GM12878 (cell line): ENCODE measurements around the gene PLEKHM3. TPM values are rescaled to one million over a fixed set of nuclear protein-coding genes. Genes with fewer than 3 reads are reported as not detected.

Experiments used
- CREM ChIP-seq: IDR thresholded peaks from 2 replicates; pipeline ENCODE4 v1.6.1; 2014; ENCODE audit warnings: antibody characterized with exemption, low read depth
- ELK1 ChIP-seq: IDR thresholded peaks from 2 replicates; pipeline ENCODE4 v1.6.1; 2012; ENCODE audit warnings: low read depth, low read length, improper control_type of control experiment
- ETV6 ChIP-seq, 2 experiments: fragments of 450-650 bp in 1 of 2; IDR thresholded peaks in 1 of 2; conservative IDR thresholded peaks in 1 of 2; 2 replicates each; pipeline ENCODE4 v1.6.1; 2014; ENCODE audit warnings: antibody characterized with exemption in 1 of 2, borderline replicate concordance in 1 of 2, low read depth in 1 of 2, mild to moderate bottlenecking in 1 of 2, moderate library complexity in 1 of 2
- HCFC1 ChIP-seq: fragments of 150-350 bp; IDR thresholded peaks from 2 replicates; pipeline ENCODE4 v1.6.1; 2014; ENCODE audit warnings: low read length
- KAT2A ChIP-seq: conservative IDR thresholded peaks from 2 replicates; pipeline ENCODE4 v1.6.1; 2011; ENCODE audit warnings: low read depth, low read length; ENCODE audit not compliant: control insufficient read depth
- MEF2A ChIP-seq: IDR thresholded peaks from 2 replicates; pipeline ENCODE4 v1.6.1; 2011; ENCODE audit warnings: low read depth, mild to moderate bottlenecking, low read length, moderate library complexity; ENCODE audit not compliant: insufficient read depth
- MTA2 ChIP-seq: fragments of 450-650 bp; IDR thresholded peaks from 2 replicates; pipeline ENCODE4 v1.6.1; 2016; ENCODE audit warnings: low read depth, mild to moderate bottlenecking, moderate library complexity
- MXI1 ChIP-seq: fragments of 150-350 bp; IDR thresholded peaks from 2 replicates; pipeline ENCODE4 v1.6.1; 2011; ENCODE audit warnings: low read depth, mild to moderate bottlenecking, inconsistent platforms, low read length, improper control_type of control experiment
- NKRF ChIP-seq: fragments of 450-650 bp; conservative IDR thresholded peaks from 2 replicates; pipeline ENCODE4 v1.6.1; 2017; ENCODE audit warnings: mild to moderate bottlenecking, moderate library complexity
- POLR2AphosphoS5 ChIP-seq: IDR thresholded peaks from 2 replicates; pipeline ENCODE4 v1.6.1; 2011; ENCODE audit warnings: mild to moderate bottlenecking, low read length, inconsistent platforms
- PRDM15 ChIP-seq: fragments of 450-650 bp; formaldehyde crosslinking; IDR thresholded peaks from 2 replicates; pipeline ENCODE4 v1.4.0; 2020; ENCODE audit warnings: mild to moderate bottlenecking, moderate library complexity
- RAD21 ChIP-seq: IDR thresholded peaks from 2 replicates; pipeline ENCODE4 v1.6.1; 2011; ENCODE audit warnings: mild to moderate bottlenecking, low read depth, low read length, moderate library complexity; ENCODE audit not compliant: insufficient read depth
- SIN3A ChIP-seq: IDR thresholded peaks from 2 replicates; pipeline ENCODE4 v1.6.1; 2012; ENCODE audit warnings: low read depth, low read length, improper control_type of control experiment
- SMARCA5 ChIP-seq: fragments of 450-650 bp; IDR thresholded peaks from 2 replicates; pipeline ENCODE4 v1.6.1; 2017; ENCODE audit warnings: mild to moderate bottlenecking
- SMC3 ChIP-seq: IDR thresholded peaks from 2 replicates; pipeline ENCODE4 v1.6.1; 2011; ENCODE audit warnings: low read length, improper control_type of control experiment, borderline replicate concordance
- SPI1 ChIP-seq: IDR thresholded peaks from 2 replicates; pipeline ENCODE4 v1.6.1; 2011; ENCODE audit warnings: low read depth, mild to moderate bottlenecking, low read length, moderate library complexity, borderline replicate concordance; ENCODE audit not compliant: insufficient read depth
- SREBF1 ChIP-seq: IDR thresholded peaks from 2 replicates; pipeline ENCODE4 v1.6.1; 2012; ENCODE audit warnings: mild to moderate bottlenecking, low read length
- STAT1 ChIP-seq: fragments of 450-650 bp; conservative IDR thresholded peaks from 2 replicates; pipeline ENCODE4 v1.6.1; 2014; ENCODE audit warnings: antibody characterized with exemption, mild to moderate bottlenecking
- TCF7 ChIP-seq: IDR thresholded peaks from 2 replicates; pipeline ENCODE4 v1.6.1; 2014; ENCODE audit warnings: antibody characterized with exemption, borderline replicate concordance
- ZNF274 ChIP-seq: IDR thresholded peaks from one replicate; pipeline ENCODE4 v1.8.0; 2011; ENCODE audit not compliant: insufficient read length, insufficient read depth
- ZNF384 ChIP-seq: IDR thresholded peaks from 2 replicates; pipeline ENCODE4 v1.6.1; 2012; ENCODE audit warnings: low read depth, mild to moderate bottlenecking, low read length, improper control_type of control experiment, borderline replicate concordance
- polyA plus RNA-seq, 11 experiments: library from polyadenylated mRNA; depleted of rRNA in 4 of 11; unstranded in 6 of 11; stranded (reverse) in 5 of 11; fragments of >200 nt; fragmentation: Nextera tagmentation in 4 of 11; fragmentation: Illumina TruSeq in 1 of 11; extraction: Ambion mirVana in 4 of 11; extraction: Trizol in 1 of 11; gene quantifications; 1 replicate in 1 of 11; 2 replicates in 10 of 11; pipeline versions ENCODE4 v1.2.1 to v1.2.3, GENCODE V29; 2011 to 2016; ENCODE audit warnings: inconsistent platforms in 2 of 11, missing spikeins in 2 of 11, low read depth in 1 of 11
- total RNA-seq, 4 experiments: library from RNA; depleted of rRNA in 3 of 4; stranded (reverse); fragments of >200 nt in 3 of 4; fragmentation: Illumina TruSeq in 1 of 4; extraction: Trizol in 1 of 4; gene quantifications; 2 replicates each; pipeline versions ENCODE4 v1.2.1 to v1.2.3, GENCODE V29; 2013 to 2021

Gene PLEKHM3
- total and polyA plus RNA-seq, 10 of the 15 experiments (the other 5 are each of a cell fraction or from before 2014, with no cell fraction given), result 1.4 to 5.6 (median 3.0) TPM

GRCh38 chr2:207993151-207993763 lies 32.1 kb downstream of the PLEKHM3 start (continued):
- no peak for TF ChIP-seq NKRF
- TF ChIP-seq TCF7, result no peak
- TF ChIP-seq CREM, result no peak
- no peak for TF ChIP-seq SREBF1
- no peak for TF ChIP-seq SMARCA5
- TF ChIP-seq MTA2, result no peak
- TF ChIP-seq PRDM15 (CRISPR knock-in tag), result no peak
- TF ChIP-seq ELK1, result no peak
- no peak for TF ChIP-seq MEF2A
- TF ChIP-seq ETV6 (conservative IDR thresholded peaks at IDR 0.05 in 1 of 2, IDR thresholded peaks at IDR 0.05 in 1 of 2; ENCODE audit: borderline replicate concordance in 1 of 2, low read depth in 1 of 2), result no peak
- TF ChIP-seq KAT2A, result no peak
- no peak for TF ChIP-seq ZNF274
- no peak for TF ChIP-seq SIN3A
- no peak for TF ChIP-seq RAD21
- no peak for TF ChIP-seq POLR2AphosphoS5
- TF ChIP-seq ZNF384, result peak; percentile 72
- TF ChIP-seq MXI1, result no peak
- TF ChIP-seq HCFC1, result no peak
- no peak for TF ChIP-seq STAT1
- TF ChIP-seq SMC3, result no peak
- TF ChIP-seq SPI1, result peak; percentile 71
